SK-N-MC (cell line): ENCODE data around the gene DNAAF6.

Experiments used
- EZH2 ChIP-seq: fragments of 200-600 bp; sonication (generic); IDR thresholded peaks from one replicate; pipeline ENCODE4 v1.6.1; 2017; ENCODE audit warnings: antibody characterized with exemption
- POLR2AphosphoS5 ChIP-seq: IDR thresholded peaks from 2 replicates; pipeline ENCODE4 v1.6.1; 2012; ENCODE audit warnings: mild to moderate bottlenecking, low read depth, low read length, borderline replicate concordance

DNA sequence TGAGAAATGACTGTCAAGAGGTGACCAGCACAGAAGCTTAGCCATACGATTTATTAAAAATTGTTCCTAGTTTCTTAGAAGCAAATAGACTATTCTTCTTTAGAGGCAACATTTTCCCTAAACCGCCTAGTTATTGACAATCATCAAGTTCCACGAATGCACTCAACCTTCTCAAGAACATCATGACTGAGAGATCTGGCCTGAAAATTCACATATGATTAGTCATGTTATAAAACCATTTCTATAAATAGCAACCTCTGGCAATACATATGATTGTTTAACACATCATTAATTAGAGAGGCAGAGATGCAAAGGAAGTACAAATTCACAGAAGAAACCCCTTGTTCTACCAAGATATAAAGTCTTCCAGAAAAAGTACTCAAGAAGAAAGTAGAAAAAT is 6.9 kb upstream of the DNAAF6 start:
- TF ChIP-seq EZH2 (no peak), POLR2AphosphoS5 (no peak)
